Fibroblast of the aortic adventitia (primary cell): ENCODE data around the gene MRGPRG. TPM values are rescaled to one million over a fixed set of nuclear protein-coding genes. Genes with fewer than 3 reads are reported as not detected.

ENCODE experiments used
- DNase-seq: peaks from one replicate; pipeline ENCODE4 v3.0.0-alpha.2; 2010; ENCODE audit warnings: low read depth
- H3K4me3 ChIP-seq: 2 replicates; pipeline ENCODE4 v1.5.1; 2011; ENCODE audit warnings: low read depth, mild to moderate bottlenecking, control low read depth, low read length, moderate library complexity
- CTCF ChIP-seq: IDR thresholded peaks from 2 replicates; pipeline ENCODE4 v1.5.1; 2011; ENCODE audit warnings: mild to moderate bottlenecking, low read length, control low read depth, inconsistent platforms; ENCODE audit not compliant: insufficient read depth
- total RNA-seq: library from RNA; depleted of rRNA; stranded (reverse); fragments of >200 nt; gene quantifications from 2 replicates; pipeline ENCODE4 v1.2.3, GENCODE V29; 2012; ENCODE audit warnings: low replicate concordance

Gene MRGPRG
- total RNA-seq, 1 donor: not detected

DNA sequence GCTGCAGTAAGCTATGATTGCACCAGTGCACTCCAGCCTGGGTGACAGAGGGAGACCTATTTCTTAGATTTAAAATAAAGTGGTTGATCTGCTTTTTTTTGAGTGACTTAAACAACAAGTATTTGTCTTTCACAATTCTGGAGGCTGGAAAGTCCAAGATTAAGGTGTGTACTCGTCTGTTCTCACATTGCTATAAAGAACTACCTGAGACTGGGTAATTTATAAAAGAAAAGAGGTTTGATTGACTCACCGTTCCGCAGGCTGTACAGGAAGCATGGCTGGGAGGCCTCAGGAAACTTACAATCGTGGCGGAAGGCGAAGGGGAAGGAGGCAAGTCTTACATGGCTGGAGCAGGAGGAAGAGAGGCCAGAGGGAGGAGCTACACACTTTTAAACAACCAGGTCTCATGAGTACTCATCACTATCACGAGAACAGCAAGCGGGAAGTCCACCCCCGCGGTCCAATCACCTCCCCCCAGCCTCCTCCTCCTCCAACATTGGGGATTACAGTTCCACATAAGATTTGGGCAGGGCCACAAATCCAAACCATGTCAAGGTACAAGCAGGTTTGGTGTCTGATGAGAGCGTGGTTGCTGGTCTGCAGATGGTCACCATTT, 33.8 kb downstream of the MRGPRG start:
- H3K4me3 ChIP-seq: no peak overlapping the region
- no peak for DNase-seq
- TF ChIP-seq CTCF: no peak

DNA sequence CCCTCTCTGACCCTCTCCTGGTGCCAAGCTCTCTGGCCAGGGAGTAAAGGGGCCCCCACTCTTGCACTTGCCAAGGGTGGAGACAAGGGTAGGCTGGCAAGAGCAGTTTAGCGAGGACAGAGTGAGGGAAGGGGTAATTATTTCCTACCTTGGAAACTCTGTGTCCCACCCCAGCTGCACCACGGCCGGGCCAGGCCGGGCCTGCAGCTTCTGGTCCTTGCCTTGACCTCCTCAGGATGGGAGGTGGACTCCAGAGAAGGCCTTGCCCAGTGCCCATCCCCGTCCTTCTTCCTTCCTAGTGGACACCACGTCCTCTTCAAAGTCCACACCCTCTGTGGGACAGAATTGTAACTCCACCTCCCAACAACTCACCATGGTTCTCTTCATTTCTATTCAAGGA, 35.1 kb downstream of the MRGPRG start:
- no peak for TF ChIP-seq CTCF
- H3K4me3 ChIP-seq: no peak overlapping the region
- no peak for DNase-seq

DNA sequence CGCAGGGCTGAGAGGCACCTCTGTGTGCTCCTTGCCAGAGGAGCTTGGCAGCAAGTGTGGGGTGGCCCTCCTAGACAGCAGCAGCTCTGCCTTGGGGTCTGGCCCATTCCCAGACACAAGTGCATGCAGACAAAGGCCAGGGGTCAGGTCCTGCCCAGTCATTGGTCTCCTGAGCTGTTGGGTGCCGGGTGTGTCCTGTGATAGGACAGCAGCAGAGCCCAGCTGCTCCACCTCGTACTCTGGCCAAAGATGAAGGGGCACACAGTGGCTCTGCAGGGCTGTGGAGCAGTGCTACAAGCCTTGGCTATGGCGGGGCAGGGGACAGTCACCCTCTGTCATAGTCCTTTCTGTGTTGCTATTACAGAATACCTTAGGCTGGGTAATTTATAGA, 36.2 kb downstream of the MRGPRG start:
- no peak for TF ChIP-seq CTCF
- no peak overlapping the region for H3K4me3 ChIP-seq
- DNase-seq: no peak

- no peak for TF ChIP-seq CTCF
- no peak for DNase-seq
- H3K4me3 ChIP-seq: no peak overlapping the region
Measured at GRCh38 chr11:3181725-3182461, 36.7 kb downstream of the MRGPRG start.

- no peak for DNase-seq
- no peak overlapping the region for H3K4me3 ChIP-seq
- TF ChIP-seq CTCF: no peak
Measured at GRCh38 chr11:3180869-3181268, 37.7 kb downstream of the MRGPRG start.

GRCh38 chr11:3178349-3178748, 40.3 kb downstream of the MRGPRG start:
- TF ChIP-seq CTCF: no peak
- no peak overlapping the region for H3K4me3 ChIP-seq
- peak; percentile 33 for DNase-seq
